Fibroblast of lung (primary cell): ENCODE results near the gene SEPTIN14. TPM values are rescaled to one million over a fixed set of nuclear protein-coding genes. Genes with fewer than 3 reads are reported as not detected.

Experiments used
- DNase-seq, 2 donors: peaks; one replicate each; pipeline versions ENCODE4 v3.0.0 to v3.0.0-alpha.2; 2010; ENCODE audit warnings: low read depth in 2 of 2
- H2AFZ ChIP-seq: 2 replicates; pipeline ENCODE4 v1.5.1; 2012; ENCODE audit warnings: low read length, control low read depth, inconsistent platforms
- H3K27ac ChIP-seq: 2 replicates; pipeline ENCODE4 v1.5.1; 2011; ENCODE audit warnings: low read length, control low read depth; ENCODE audit not compliant: insufficient read depth
- H3K27me3 ChIP-seq: 2 replicates; pipeline ENCODE4 v1.5.1; 2011; ENCODE audit warnings: mild to moderate bottlenecking, low read length; ENCODE audit not compliant: control insufficient read depth, insufficient read depth
- H3K36me3 ChIP-seq: 2 replicates; pipeline ENCODE4 v1.5.1; 2011; ENCODE audit warnings: low read length; ENCODE audit not compliant: control insufficient read depth, insufficient read depth
- H3K4me1 ChIP-seq: 2 replicates; pipeline ENCODE4 v1.5.1; 2011; ENCODE audit warnings: low read length; ENCODE audit not compliant: control insufficient read depth, insufficient read depth; ENCODE audit errors: extremely low read depth
- H3K4me2 ChIP-seq: 2 replicates; pipeline ENCODE4 v1.5.1; 2011; ENCODE audit warnings: low read length, control low read depth; ENCODE audit not compliant: insufficient read depth; ENCODE audit errors: extremely low read depth
- H3K4me3 ChIP-seq, 4 experiments: fragments of 200-600 bp in 1 of 4; sonication (generic) in 1 of 4; replicated peaks in 1 of 4; 2 replicates each; pipeline ENCODE4 v1.5.1; 2011 to 2016; ENCODE audit warnings: low read length in 4 of 4, low read depth in 3 of 4, mild to moderate bottlenecking in 3 of 4, control low read depth in 2 of 4, inconsistent platforms in 1 of 4, mixed read lengths in 1 of 4; ENCODE audit not compliant: insufficient read depth in 1 of 4; ENCODE audit errors: control extremely low read depth in 1 of 4
- H3K79me2 ChIP-seq: 2 replicates; pipeline ENCODE4 v1.5.1; 2012; ENCODE audit warnings: mild to moderate bottlenecking, low read length, inconsistent platforms; ENCODE audit not compliant: control insufficient read depth, insufficient read depth
- H3K9ac ChIP-seq: 2 replicates; pipeline ENCODE4 v1.5.1; 2011; ENCODE audit warnings: mild to moderate bottlenecking, low read length, control low read depth; ENCODE audit not compliant: insufficient read depth
- H3K9me3 ChIP-seq: 2 replicates; pipeline ENCODE4 v1.5.1; 2012; ENCODE audit warnings: low read depth, low read length; ENCODE audit not compliant: control insufficient read depth, insufficient read depth
- H4K20me1 ChIP-seq: 2 replicates; pipeline ENCODE4 v1.5.1; 2011; ENCODE audit warnings: low read length; ENCODE audit not compliant: control insufficient read depth, insufficient read depth; ENCODE audit errors: extremely low read depth
- CTCF ChIP-seq, 2 donors: IDR thresholded peaks in 1 of 2; conservative IDR thresholded peaks in 1 of 2; 1 replicate in 1 of 2; 2 replicates in 1 of 2; pipeline ENCODE4 v1.5.1; 2011 to 2012; ENCODE audit warnings: low read length in 2 of 2, control low read depth in 1 of 2, inconsistent platforms in 1 of 2, low read depth in 1 of 2, mild to moderate bottlenecking in 1 of 2
- EZH2 ChIP-seq: IDR thresholded peaks from 2 replicates; pipeline ENCODE4 v1.5.1; 2012; ENCODE audit warnings: low read length, control low read depth, mild to moderate bottlenecking; ENCODE audit errors: missing control alignments
- polyA plus RNA-seq, 2 donors: library from polyadenylated mRNA; depleted of rRNA in 1 of 2; stranded (reverse) in 1 of 2; unstranded in 1 of 2; fragments of >200 nt; gene quantifications; 2 replicates each; pipeline ENCODE4 v1.2.1, GENCODE V29; 2011 to 2012; ENCODE audit warnings: missing spikeins in 1 of 2
- total RNA-seq: library from RNA; depleted of rRNA; stranded (reverse); fragments of >200 nt; gene quantifications from 2 replicates; pipeline ENCODE4 v1.2.1, GENCODE V29; 2014

Gene SEPTIN14
- total and polyA plus RNA-seq, 2 donors (not counting 1 experiment from before 2014, with no cell fraction given), result not detected

GRCh38 chr7:55778631-55779030, 83.9 kb downstream of the SEPTIN14 start:
- no peak for DNase-seq
- no peaks in the 10 kb centered on the region for H3K36me3 ChIP-seq
- no peaks in the 10 kb centered on the region for H3K27me3 ChIP-seq
- no peaks in the 10 kb centered on the region for H3K9me3 ChIP-seq
- no peaks in the 10 kb centered on the region for H4K20me1 ChIP-seq
- H3K4me1 ChIP-seq, result no peaks in the 10 kb centered on the region
- H2AFZ ChIP-seq, result no peak overlapping the region
- no peak for TF ChIP-seq CTCF (conservative IDR thresholded peaks at IDR 0.05 in 1 of 2, IDR thresholded peaks at IDR 0.05 in 1 of 2; ENCODE audit: low read depth in 1 of 2, low read length in 2 of 2)
- TF ChIP-seq EZH2, result no peak
- H3K9ac ChIP-seq, result no peak overlapping the region
- H3K79me2 ChIP-seq, result no peaks in the 10 kb centered on the region
- H3K27ac ChIP-seq, result no peak overlapping the region
- no peak overlapping the region for H3K4me3 ChIP-seq
- H3K4me2 ChIP-seq, result no peak overlapping the region

- Histone ChIP-seq H4K20me1 (no peaks in the 10 kb centered on the region), H3K79me2 (no peaks in the 10 kb centered on the region), H3K9ac (no peak overlapping the region), H3K4me1 (no peaks in the 10 kb centered on the region), H3K4me2 (no peak overlapping the region), H3K36me3 (no peaks in the 10 kb centered on the region), H2AFZ (no peak overlapping the region), H3K27ac (no peak overlapping the region), H3K4me3 (no peak overlapping the region), H3K9me3 (no peaks in the 10 kb centered on the region), H3K27me3 (no peaks in the 10 kb centered on the region)
- TF ChIP-seq CTCF (conservative IDR thresholded peaks at IDR 0.05 in 1 of 2, IDR thresholded peaks at IDR 0.05 in 1 of 2; ENCODE audit: low read depth in 1 of 2, low read length in 2 of 2) (no peak), EZH2 (no peak)
- DNase-seq, result no peak
Measured at GRCh38 chr7:55776196-55776595, 86.4 kb downstream of the SEPTIN14 start.

GRCh38 chr7:55775051-55775420, 87.5 kb downstream of the SEPTIN14 start:
- H3K36me3 ChIP-seq, result no peaks in the 10 kb centered on the region
- no peaks in the 10 kb centered on the region for H3K4me1 ChIP-seq
- no peak overlapping the region for H3K4me3 ChIP-seq
- H3K27me3 ChIP-seq, result no peaks in the 10 kb centered on the region
- H2AFZ ChIP-seq, result no peak overlapping the region
- no peak overlapping the region for H3K4me2 ChIP-seq
- TF ChIP-seq EZH2 (no peak), CTCF (conservative IDR thresholded peaks at IDR 0.05 in 1 of 2, IDR thresholded peaks at IDR 0.05 in 1 of 2; ENCODE audit: low read depth in 1 of 2, low read length in 2 of 2) (no peak)
- no peaks in the 10 kb centered on the region for H4K20me1 ChIP-seq
- no peak overlapping the region for H3K9ac ChIP-seq
- H3K9me3 ChIP-seq, result no peaks in the 10 kb centered on the region
- H3K27ac ChIP-seq, result no peak overlapping the region
- no peaks in the 10 kb centered on the region for H3K79me2 ChIP-seq
- DNase-seq, result no peak
